ENCODE measurements around the gene PPP1R37.

PPP1R37 gene

GRCh38 chr19:45170146-45171106 is 77.4 kb downstream of the PPP1R37 start:
- no peak for DNase-seq (ENCODE audit: low spot score)

- DNase-seq (ENCODE audit: low spot score): no peak
These were observed 78.2 kb downstream of the PPP1R37 start for GRCh38 chr19:45171211-45171623.

GRCh38 chr19:45172173-45172572 is 79.2 kb downstream of the PPP1R37 start:
- no peak for DNase-seq (ENCODE audit: low spot score)

GRCh38 chr19:45172611-45173208 is 79.7 kb downstream of the PPP1R37 start:
- no peak for DNase-seq (ENCODE audit: low spot score)

- DNase-seq (ENCODE audit: low spot score): no peak
These were observed 80.8 kb downstream of the PPP1R37 start for GRCh38 chr19:45173816-45174215.

GRCh38 chr19:45175515-45176345 is 82.8 kb downstream of the PPP1R37 start:
- DNase-seq (ENCODE audit: low spot score): no peak

- no peak for DNase-seq (ENCODE audit: low spot score)
These were observed 84.9 kb downstream of the PPP1R37 start, which contains the start of gene TRAPPC6A for GRCh38 chr19:45177817-45178261. Gene TRAPPC6A, minus strand, starts transcription at chr19:45178237. Its CDS starts 19 bp downstream, at chr19:45178218.

GRCh38 chr19:45178262-45179071 is 85.5 kb downstream of the PPP1R37 start, which contains the start of gene BLOC1S3:
Gene BLOC1S3, plus strand, starts transcription at chr19:45178784. Its CDS starts 513 bp downstream, at chr19:45179297.
- peak; percentile 97 for DNase-seq (ENCODE audit: low spot score)

DNA sequence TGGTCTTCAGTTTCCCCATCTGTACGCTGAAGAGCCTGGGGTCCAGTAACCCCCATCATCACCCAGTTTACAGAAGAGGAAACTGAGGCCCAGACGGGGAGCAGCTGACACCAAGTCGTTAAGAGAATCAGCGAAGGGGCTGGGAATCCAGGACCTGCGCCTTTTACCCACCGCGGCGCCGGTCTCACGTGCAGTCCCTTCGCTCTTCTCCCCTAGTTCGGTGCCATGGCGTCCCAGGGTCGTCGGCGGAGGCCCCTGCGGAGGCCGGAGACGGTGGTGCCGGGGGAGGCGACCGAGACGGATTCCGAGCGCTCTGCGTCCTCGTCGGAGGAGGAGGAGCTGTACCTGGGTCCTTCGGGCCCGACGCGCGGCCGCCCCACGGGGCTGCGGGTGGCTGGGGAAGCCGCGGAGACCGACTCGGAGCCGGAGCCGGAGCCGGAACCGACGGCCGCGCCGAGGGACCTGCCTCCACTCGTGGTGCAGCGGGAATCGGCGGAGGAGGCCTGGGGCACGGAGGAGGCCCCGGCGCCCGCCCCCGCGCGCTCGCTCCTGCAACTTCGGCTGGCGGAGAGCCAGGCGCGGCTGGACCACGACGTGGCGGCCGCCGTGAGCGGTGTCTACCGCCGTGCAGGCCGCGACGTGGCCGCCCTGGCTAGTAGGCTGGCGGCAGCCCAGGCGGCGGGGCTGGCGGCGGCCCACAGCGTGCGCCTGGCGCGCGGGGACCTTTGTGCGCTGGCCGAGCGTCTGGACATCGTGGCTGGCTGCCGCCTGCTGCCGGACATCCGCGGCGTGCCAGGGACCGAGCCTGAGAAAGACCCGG is 86.3 kb downstream of the PPP1R37 start:
- DNase-seq (ENCODE audit: low spot score): no peak

- DNase-seq (ENCODE audit: low spot score): no peak
These were observed 87.0 kb downstream of the PPP1R37 start for GRCh38 chr19:45179892-45180370.

- DNase-seq (ENCODE audit: low spot score): no peak
These were observed 88.0 kb downstream of the PPP1R37 start for GRCh38 chr19:45180936-45181335.

GRCh38 chr19:45182758-45183157 is 89.8 kb downstream of the PPP1R37 start:
- no peak for DNase-seq (ENCODE audit: low spot score)

DNA sequence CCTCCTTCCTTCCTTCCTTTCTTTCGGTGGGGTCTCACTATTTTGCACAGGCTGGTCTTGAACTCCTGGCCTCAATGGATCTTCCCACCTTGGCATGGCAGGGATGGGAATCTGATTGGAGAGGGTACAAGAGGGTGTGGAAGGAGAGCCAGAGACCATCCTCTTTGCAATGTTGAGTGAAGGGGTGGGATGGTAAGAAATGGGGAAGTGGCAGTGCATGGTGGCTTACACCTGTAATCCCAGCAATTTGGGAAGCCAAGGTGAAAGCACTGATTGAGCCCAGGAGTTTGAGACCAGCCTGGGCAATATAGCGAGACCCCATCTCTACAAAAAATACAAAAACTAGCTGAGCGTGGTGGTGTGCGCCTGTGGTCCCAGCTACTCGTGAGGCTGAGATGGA is 91.1 kb downstream of the PPP1R37 start:
- no peak for DNase-seq (ENCODE audit: low spot score)

DNA sequence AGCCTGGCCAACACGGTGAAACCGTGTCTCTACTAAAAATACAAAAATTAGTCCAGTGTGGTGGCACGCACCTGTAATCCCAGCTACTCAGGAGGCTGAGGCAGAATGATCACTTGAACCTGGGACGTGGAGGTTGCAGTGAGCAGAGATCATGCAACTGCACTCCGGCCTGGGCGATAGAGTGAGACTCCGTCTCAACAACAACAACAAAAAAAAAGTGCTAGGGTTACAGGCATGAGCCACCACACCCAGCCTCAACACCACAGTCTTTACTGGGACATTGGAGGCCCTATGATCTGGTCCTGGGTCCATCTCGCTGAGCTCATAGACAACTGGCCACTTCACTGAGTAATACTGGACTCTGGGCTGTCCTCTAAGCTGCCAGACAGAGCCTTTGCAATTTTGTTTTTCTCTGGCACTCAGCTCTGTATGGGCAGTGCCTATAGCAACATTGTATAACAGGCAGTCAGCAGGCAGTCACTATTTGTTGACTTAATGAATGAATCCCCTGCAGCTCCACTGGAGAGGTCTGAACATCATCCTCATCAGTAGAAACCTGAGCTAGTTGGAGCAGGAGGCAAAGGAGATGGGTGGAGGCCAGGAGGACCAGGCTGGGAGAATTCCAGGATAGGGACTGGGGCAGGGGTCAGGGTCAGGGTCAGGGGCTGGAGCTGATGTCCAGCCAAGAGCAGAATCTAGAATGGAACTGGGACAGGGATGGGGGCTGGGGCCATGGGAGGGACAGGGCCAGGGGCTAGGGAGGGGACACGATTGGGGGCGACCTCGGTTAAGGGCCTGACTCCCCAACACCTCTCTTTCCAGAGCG is 93.7 kb downstream of the PPP1R37 start:
- no peak for DNase-seq (ENCODE audit: low spot score)

- DNase-seq (ENCODE audit: low spot score): peak; percentile 73
These were observed 94.6 kb downstream of the PPP1R37 start for GRCh38 chr19:45187421-45188100.

- DNase-seq (ENCODE audit: low spot score): no peak
These were observed 97.0 kb downstream of the PPP1R37 start for GRCh38 chr19:45189971-45190370.

DNA sequence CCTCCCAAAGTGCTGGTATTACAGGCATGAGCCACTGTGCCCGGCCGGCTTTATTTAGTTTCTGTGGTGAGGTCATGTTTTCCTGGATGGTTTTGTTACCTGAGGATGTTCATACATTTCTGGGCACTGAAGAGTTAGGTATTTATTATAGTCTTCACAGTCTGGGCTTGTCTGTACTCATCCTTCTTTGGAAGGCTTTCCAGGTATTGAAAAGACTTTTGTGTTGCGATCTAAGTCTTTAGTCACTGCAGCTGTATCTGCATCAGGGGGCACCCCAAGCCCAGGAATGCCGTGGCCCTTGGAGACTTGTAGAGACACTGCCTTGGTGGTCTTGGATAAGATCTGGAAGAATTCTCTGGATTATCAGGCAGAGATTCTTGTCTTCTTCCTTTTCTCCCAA is 98.4 kb downstream of the PPP1R37 start:
- no peak for DNase-seq (ENCODE audit: low spot score)

DNA sequence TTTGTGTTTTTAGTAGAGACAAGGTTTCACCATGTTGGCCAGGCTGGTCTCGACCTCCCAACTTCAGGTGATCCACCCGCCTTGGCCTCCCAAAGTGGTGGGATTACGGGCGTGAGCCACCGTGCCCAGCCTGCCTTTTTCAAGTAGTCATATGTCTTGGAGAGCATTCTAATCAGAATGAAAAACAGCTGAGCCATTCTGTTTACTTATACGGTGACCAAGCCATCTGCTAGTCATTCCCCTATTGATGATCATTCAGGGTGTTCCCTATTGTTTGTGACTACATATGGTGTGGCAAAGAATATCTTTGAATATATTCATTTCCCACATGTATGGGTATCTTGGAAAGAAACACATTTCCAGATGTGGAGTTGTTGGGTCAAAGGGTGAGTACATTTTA is 102.8 kb downstream of the PPP1R37 start:
- DNase-seq (ENCODE audit: low spot score): no peak
